Measurements from ENCODE around the gene TTLL10.
"Not testable (repeated sequence)": the region's sequence is repeated elsewhere in the genome, so short reads cannot be mapped to it uniquely, and the experiment has no call there.

Gene TTLL10

GRCh38 chr1:1175221-1176062 lies 1.8 kb downstream of the TTLL10 start:
- DNase-seq, result no peak

GRCh38 chr1:1176063-1176761 lies 2.5 kb downstream of the TTLL10 start:
- DNase-seq, result not testable (repeated sequence)

DNA sequence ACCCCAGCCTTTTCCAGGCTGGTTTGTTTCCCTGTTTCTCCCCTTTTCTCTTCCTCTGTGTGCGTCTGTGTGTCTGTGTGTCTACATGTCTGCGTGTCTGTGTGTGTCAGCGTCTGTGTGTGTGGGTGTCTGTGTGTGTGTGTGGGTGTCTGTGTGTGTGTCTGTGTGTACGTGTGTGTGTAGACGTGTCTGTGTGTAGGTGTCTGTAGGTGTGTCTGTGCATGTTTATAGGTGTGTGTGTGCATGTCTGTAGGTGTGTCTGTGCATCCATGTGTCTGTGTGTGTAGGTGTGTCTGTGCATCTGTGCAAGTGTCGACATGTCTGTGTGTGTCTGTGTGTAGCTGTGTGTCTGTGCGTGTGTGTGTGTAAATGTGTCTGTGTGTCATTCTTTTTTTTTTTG lies 3.3 kb downstream of the TTLL10 start:
- no peak for DNase-seq

- no peak for DNase-seq
These were observed 3.9 kb downstream of the TTLL10 start for GRCh38 chr1:1177452-1178206.

DNA sequence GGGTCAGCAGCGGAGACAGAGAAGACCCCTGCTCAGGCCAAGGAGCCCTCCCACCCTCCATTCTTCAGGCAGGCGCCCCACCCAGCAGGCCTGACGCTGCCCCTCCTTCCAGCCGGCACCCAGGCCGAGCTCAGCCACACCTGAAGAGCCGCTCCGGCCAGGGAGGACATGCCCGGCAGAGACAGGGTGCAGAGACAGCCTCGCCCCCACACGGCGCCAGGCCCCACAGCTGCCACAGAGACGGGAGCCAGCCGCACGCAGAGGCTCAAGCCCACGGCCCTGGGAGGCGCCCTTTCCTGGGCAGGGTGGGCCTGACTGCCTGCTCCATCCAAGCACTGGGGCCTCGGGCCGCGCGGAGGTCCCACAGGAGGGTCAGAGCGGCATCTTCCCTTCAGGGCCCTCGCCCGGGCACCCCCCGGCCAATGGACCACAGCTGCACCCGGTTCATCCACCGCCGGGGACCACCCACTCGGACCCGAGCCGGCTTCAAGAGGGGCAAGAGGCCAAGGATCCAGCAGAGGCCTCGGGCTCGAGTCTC lies 5.2 kb downstream of the TTLL10 start:
- DNase-seq, result no peak

GRCh38 chr1:1179346-1179982 lies 5.8 kb downstream of the TTLL10 start:
- no peak for DNase-seq

- no peak for DNase-seq
These were observed 6.5 kb downstream of the TTLL10 start for GRCh38 chr1:1179983-1180861.

GRCh38 chr1:1181129-1181937 lies 7.7 kb downstream of the TTLL10 start:
- DNase-seq, result no peak

DNA sequence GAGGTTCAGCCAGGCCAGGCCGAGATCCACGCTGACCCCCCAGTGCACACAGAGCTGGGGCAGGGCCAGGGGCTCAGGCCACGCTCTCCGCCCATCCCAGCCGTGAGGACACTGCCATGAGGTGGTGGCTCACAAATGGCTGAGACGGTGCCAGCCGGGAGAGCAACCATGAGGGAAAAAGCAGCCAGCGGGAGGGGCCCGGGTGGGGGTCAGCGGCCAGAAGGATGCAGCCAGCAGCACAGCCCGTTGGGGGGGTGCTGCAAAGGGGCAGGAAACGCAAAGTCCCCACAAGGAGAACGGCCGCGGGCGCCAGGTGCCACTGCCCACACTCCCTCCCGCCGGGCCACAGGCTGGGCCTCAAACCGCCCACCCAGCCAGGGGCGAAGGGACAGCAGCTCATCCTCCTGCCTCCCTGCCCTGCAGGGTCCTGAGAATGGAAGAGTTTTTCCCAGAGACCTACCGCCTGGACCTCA lies 8.3 kb downstream of the TTLL10 start:
- DNase-seq, result no peak

DNA sequence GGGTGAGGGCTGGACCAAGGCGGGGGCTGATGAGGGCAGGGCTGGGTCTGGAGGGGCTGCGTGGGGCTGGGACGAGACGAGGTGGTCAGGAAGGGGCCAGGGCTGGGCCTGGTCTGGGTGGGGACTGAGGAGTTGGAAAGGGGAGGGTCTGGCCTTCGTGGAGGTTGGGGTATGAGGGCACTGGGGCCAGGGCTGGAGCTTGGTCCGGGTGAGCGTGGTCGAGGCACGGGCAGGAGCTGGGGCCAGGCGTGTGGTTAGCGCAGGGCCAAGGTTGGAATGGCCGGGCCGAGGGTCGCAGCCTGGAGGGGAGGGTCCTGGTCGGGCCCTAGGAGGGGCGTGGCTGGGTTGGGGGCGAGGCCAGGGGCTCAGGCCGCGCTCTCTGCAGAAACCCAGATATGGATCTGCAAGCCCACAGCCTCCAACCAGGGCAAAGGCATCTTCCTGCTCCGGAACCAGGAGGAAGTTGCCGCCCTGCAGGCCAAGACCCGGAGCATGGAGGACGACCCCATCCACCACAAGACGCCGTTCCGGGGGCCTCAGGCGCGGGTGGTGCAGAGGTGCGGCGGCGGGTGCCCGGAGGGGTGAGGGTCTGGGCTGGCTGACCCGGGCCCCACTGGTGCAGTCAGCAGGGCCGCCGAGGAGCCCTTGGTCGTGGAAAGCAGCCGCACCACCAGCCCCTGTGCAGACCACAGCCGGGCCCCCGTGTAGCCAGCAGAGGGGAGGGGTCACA lies 9.0 kb downstream of the TTLL10 start:
- no peak for DNase-seq

DNA sequence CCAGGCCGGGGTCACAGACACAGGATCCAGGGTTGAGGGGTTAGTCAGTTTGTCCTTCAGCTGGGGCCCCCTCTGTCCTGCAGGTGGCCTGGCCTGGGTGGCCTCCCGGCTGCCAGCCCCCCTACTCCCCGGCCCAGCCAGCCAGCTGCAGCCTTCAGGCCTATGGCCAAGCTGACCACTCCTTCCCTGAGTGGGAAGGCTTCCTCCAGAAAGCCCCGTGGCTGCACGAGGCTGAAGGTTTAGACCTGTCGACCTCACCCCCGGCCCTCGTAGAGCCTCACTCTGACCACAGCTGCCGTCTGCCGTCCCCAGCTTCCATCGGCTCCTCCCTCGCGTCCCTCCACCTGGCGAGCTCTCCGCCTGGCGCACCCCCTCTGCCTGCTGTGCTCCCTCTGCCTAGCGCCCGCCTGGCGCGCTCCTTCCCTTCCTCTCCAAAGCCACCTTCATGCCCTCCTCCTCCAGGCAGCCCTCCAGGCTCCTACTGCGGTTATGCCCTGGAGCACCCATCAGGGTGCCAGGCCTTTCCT lies 9.6 kb downstream of the TTLL10 start:
- DNase-seq, result no peak

DNA sequence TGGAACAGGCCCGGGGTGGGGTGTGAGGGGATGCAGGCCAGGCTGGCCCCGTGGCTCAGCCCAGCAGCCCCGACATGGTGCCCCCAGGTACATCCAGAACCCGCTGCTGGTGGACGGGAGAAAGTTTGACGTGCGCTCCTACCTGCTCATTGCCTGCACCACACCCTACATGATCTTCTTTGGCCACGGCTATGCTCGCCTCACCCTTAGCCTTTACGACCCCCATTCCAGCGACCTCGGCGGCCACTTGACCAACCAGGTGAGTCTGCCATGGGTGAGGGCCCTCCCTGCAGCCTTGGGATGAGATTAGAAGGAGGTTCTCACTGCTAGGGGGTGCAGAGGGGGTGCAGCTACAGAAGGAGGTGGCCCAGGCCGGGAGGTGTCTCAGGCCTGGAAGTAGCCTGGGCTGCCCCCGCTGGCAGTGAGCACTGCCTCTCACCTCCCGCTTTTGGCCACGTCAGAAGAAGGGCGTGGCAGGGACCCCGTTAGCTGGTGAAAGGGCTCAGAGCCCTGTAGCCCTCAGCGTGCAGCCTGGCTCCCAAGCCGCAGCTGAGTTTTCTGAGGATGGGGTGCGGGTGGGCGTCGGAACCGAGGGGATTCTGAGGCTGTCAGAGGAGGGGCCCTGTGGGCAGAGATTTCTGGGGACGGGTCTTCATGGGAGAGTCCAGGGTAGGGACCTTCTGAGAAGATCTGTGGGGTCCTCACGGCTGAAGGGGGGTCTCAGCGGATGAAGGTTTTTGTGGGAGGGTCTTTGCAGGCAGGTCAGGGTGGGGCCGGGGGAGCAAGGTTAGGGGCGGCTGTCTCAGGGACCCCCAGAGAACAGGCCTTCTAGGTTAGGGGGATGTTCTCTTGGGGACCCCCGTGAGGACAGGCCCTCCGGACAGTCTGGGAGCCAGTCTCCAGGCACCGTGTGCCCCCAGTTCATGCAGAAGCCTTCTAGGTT lies 10.4 kb downstream of the TTLL10 start:
- no peak for DNase-seq

GRCh38 chr1:1185101-1185765 lies 11.6 kb downstream of the TTLL10 start:
- DNase-seq, result no peak

DNA sequence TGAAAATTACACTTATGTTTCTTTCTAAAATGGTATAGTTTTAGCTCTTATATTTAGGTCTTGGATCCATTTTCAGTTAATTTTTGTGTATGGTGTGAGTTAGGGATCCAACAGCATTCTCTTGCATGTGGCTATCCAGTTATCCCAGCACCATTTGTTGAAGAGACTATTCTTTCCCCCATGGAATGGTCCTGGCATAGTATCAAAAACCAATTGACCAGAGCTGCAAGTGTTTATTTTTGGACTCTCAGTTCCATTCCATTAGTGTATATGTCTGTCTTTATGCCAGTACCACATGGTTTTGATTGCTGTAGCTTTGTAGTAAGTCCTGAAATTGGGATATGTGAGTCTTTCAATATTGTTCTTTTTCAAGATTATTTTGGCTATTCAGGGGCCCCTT lies 14.3 kb downstream of the TTLL10 start:
- DNase-seq, result no peak

DNA sequence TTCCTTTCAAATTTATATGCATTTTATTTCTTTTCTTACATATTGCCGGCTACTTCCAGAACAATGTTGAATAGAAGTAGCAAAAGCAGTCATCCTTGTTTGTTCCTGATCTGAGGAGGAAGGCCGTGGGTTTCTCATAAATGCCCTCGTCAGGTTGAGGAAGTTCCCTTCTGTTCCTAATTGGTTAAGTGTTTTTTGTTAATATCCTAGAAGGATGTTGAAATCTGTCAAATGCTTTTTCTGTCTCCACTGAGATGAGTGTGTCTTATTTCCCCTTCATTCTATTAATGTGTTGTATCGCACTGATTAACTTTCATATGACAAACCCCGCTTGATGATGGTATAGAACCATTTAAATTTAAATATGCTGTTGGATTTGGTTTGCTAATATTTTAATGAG lies 15.4 kb downstream of the TTLL10 start:
- DNase-seq, result no peak

GRCh38 chr1:1191734-1192133 lies 18.1 kb downstream of the TTLL10 start:
- DNase-seq, result no peak

GRCh38 chr1:1194723-1195122 lies 21.0 kb downstream of the TTLL10 start:
- no peak for DNase-seq

DNA sequence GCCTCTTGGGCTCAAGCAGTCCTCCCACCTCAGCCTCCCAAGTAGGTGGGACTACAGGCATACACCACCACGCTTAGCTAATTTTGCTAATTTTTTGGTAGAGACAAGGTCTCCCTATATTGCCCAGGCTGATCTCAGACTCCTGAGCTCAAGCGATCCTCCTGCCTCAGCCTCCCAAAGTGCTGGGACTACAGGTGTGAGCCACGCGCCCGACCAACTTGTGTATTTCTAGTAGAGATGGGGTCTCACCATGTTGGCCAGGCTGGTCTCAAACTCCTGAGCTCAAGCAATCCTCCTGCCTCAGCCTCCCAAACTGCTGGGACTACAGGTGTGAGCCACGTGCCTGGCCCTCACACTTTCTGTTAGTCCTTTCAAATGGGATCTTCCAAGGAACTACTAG lies 22.0 kb downstream of the TTLL10 start:
- DNase-seq, result not testable (repeated sequence)
